ENCODE data around the gene KRTAP12-1. TPM values are rescaled to one million over a fixed set of nuclear protein-coding genes. Genes with fewer than 3 reads are reported as not detected.
"Not testable (repeated sequence)": the region's sequence is repeated elsewhere in the genome, so short reads cannot be mapped to it uniquely, and the experiment has no call there.

KRTAP12-1 gene
- total RNA-seq, 2 donors from 2014 or later = not detected

DNA sequence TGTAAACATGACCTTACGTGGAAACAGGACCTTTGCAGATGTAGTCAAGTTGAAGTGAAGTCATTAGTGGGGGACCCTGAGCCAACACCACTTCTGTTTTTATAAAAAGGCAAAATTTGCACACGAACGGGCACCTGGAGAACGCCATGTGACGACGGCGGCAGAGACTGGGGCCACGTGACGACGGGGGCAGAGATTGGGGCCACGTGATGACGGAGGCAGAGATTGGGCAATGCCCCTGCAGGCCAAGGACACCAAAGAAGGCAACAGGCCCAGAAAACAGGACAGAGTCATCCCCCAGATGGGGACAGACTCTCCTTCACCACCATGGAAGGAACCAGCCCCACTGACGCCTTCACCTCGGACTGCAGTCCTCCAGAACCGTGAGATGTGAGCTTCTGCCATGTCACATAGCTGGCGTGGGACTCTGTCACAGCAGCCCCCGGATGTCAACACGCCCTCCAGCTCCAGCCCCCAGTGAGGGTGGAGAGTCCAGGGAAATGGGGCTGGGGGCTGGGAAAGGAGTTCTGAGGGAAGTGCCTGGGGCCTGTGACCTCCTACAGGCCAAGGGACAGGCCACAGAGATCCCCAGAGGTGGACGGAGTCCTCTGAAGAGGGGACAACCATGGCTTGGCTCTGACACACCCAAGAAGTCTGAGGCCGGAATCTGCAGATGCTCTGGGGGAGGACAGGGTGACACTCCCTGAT, 31.5 kb downstream of the KRTAP12-1 start:
- TF ChIP-seq, protein P1, sequence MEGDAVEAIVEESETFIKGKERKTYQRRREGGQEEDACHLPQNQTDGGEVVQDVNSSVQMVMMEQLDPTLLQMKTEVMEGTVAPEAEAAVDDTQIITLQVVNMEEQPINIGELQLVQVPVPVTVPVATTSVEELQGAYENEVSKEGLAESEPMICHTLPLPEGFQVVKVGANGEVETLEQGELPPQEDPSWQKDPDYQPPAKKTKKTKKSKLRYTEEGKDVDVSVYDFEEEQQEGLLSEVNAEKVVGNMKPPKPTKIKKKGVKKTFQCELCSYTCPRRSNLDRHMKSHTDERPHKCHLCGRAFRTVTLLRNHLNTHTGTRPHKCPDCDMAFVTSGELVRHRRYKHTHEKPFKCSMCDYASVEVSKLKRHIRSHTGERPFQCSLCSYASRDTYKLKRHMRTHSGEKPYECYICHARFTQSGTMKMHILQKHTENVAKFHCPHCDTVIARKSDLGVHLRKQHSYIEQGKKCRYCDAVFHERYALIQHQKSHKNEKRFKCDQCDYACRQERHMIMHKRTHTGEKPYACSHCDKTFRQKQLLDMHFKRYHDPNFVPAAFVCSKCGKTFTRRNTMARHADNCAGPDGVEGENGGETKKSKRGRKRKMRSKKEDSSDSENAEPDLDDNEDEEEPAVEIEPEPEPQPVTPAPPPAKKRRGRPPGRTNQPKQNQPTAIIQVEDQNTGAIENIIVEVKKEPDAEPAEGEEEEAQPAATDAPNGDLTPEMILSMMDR (IDR thresholded peaks at IDR 0.05) = no peak
- TF ChIP-seq POLR2A (IDR thresholded peaks at IDR 0.05) = no peak
- H3K36me3 ChIP-seq (replicated peaks in 1 of 2; ENCODE audit: insufficient read depth in 1 of 2, low read depth in 2 of 2) = no peaks in the 10 kb centered on the region
- no peaks in the 10 kb centered on the region for H3K9me3 ChIP-seq
- no peak for DNase-seq
- no peak for ATAC-seq
- no peak overlapping the region for H3K4me3 ChIP-seq
- H3K27me3 ChIP-seq = no peaks in the 10 kb centered on the region
- no peaks in the 10 kb centered on the region for H3K4me1 ChIP-seq
- WGBS, 2 donors = 73 to 74% methylated on average over 19 to 20 of the region's 20 CpGs
- intact Hi-C loops (cut with DNase I) = no loop called here
- no peak overlapping the region for H3K27ac ChIP-seq

DNA sequence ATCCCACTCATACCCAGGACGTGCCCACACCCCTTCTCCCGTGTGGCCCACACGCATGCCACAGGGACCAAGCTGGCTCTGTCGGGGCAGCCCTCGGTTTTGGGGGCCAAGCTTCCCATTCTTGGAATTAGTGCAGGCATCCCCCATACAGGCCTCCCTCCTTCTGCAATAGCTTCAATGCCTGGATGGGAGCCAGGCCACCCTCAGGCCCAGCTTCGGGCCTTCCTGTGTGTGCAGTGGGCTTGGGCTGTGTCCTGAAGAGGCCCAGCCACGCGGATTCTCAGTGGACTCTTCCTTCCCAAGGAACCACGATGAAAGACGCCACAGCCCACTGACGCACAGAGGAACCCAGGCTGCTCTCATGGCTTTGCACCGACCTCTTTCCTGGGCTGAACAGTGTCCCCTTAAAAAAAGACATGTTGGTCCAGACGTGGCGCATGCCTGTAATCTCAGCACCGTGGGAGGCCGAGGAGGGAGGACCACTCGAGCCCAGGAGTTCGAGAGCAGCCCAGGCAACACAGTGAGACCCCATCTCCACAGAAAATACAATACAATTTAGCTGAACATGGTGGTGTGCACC, 32.4 kb downstream of the KRTAP12-1 start:
- ATAC-seq = no peak
- 72 to 81% methylated on average over 14 to 18 of the region's 18 CpGs for WGBS, 2 donors
- no peak for DNase-seq

DNA sequence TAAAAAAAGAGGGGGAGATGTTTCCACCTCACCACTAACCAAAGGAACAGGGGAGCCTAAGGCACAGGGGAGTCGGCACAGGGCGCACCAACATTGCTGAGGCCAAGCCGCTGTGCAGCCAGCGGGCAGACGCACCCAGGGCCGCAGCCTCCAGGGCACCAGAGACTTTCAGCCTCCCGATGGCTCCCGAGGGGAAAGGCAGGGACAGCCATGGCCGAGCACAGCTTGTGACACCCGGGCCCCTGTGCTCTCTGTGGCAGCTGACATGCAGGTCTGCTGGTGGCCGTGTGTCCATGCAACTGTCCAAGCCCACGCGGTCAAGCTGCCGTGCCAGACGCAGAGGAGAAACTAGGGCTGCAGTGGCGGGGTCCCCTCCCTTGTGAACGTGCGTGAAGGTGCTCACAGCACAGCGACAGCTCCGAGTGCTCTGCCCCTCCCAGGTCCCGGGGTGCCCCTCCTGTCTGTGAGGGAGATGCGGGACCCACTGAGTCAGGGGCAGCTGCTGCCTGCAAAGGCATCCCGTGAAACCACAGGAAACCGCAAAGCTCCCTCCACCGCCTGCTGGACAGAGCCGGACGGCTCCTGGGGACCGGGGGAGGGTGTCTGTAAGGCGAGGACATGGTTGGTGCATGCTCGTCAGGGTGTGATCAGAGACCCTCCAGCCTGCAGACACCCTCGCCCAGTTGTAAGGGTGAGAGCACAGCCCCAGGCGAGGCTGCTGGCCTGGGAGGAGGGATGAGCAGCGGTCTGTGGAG, 33.2 kb downstream of the KRTAP12-1 start:
- no peaks in the 10 kb centered on the region for H3K27me3 ChIP-seq
- DNase-seq (no peak), ATAC-seq (no peak)
- no peak for TF ChIP-seq POLR2A (IDR thresholded peaks at IDR 0.05)
- TF ChIP-seq, protein P1 (IDR thresholded peaks at IDR 0.05) = no peak
- intact Hi-C loops (cut with DNase I) = no loop called here
- H3K4me3 ChIP-seq = no peak overlapping the region
- no peaks in the 10 kb centered on the region for H3K9me3 ChIP-seq
- 63 to 70% methylated on average over 16 to 33 of the region's 33 CpGs for WGBS, 2 donors
- no peaks in the 10 kb centered on the region for H3K4me1 ChIP-seq
- H3K36me3 ChIP-seq (replicated peaks in 1 of 2; ENCODE audit: insufficient read depth in 1 of 2, low read depth in 2 of 2) = no peaks in the 10 kb centered on the region
- H3K27ac ChIP-seq = no peak overlapping the region

More for the DNA sequence above, 32.4 kb downstream of the KRTAP12-1 start:
- intact Hi-C loops (cut with DNase I) = no loop called here
- no peaks in the 10 kb centered on the region for H3K4me1 ChIP-seq
- no peak overlapping the region for H3K27ac ChIP-seq
- no peaks in the 10 kb centered on the region for H3K27me3 ChIP-seq
- H3K9me3 ChIP-seq = no peaks in the 10 kb centered on the region
- TF ChIP-seq POLR2A (IDR thresholded peaks at IDR 0.05) = no peak
- TF ChIP-seq, protein P1 (IDR thresholded peaks at IDR 0.05) = no peak
- H3K36me3 ChIP-seq (replicated peaks in 1 of 2; ENCODE audit: insufficient read depth in 1 of 2, low read depth in 2 of 2) = no peaks in the 10 kb centered on the region
- H3K4me3 ChIP-seq = no peak overlapping the region

DNA sequence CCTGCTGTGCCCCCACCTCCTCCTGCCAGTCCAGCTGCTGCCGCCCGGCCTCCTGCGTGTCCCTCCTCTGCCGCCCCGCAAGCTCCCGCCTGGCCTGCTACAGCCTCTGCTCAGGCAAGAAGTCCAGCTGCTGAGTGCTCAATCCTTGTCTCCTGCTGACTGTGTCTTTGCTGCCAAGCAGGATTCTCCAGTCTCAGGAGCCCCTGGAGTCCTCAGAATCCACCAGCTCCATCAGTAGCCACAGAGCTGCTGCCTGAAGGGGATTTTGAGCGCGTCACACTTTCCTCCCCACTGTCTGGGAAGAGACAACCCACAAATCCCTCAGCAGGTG, 34.8 kb downstream of the KRTAP12-1 start:
- intact Hi-C loops (cut with DNase I) = no loop called here
- Histone ChIP-seq H3K9me3 (no peaks in the 10 kb centered on the region), H3K36me3 (replicated peaks in 1 of 2; ENCODE audit: insufficient read depth in 1 of 2, low read depth in 2 of 2) (no peaks in the 10 kb centered on the region), H3K27me3 (no peaks in the 10 kb centered on the region), H3K4me3 (no peak overlapping the region), H3K27ac (no peak overlapping the region), H3K4me1 (no peaks in the 10 kb centered on the region)
- ATAC-seq = no peak
- DNase-seq = no peak
- WGBS, 2 donors = 37 to 38% methylated on average over 8 of the region's 8 CpGs
- TF ChIP-seq, protein P1 (IDR thresholded peaks at IDR 0.05) = no peak
- TF ChIP-seq POLR2A (IDR thresholded peaks at IDR 0.05) = no peak

DNA sequence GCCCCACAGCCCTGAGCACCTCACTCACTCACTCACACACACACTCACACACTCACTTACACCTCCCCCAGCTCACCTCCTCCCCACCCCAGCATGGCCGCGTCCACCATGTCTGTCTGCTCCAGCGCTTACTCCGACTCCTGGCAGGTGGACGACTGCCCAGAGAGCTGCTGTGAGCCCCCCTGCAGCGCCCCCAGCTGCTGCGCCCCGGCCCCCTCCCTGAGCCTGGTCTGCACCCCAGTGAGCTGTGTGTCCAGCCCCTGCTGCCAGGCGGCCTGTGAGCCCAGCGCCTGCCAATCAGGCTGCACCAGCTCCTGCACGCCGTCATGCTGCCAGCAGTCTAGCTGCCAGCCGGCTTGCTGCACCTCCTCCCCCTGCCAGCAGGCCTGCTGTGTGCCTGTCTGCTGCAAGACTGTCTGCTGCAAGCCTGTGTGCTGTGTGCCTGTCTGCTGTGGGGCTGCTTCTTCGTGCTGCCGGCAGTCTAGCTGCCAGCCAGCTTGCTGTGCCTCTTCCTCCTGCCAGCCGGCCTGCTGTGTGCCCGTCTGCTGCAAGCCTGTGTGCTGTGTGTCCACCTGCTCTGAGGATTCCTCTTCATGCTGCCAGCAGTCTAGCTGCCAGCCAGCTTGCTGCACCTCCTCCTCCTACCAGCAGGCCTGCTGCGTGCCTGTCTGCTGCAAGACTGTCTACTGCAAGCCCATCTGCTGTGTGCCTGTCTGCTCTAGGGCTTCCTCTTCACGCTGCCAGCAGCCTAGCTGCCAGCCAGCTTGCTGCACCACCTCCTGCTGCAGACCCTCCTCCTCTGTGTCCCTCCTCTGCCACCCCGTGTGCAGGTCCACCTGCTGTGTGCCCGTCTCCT, 35.4 kb downstream of the KRTAP12-1 start, which contains the start of gene KRTAP10-11:
KRTAP10-11 (plus strand) TSS at position 49 of the 856 bp plus-strand sequence; CDS start at position 94, 45 bp downstream.
- ATAC-seq; H3K27ac ChIP-seq; H3K4me1 ChIP-seq; H3K4me3 ChIP-seq; H3K36me3 ChIP-seq (replicated peaks in 1 of 2; ENCODE audit: insufficient read depth in 1 of 2, low read depth in 2 of 2); H3K27me3 ChIP-seq; H3K9me3 ChIP-seq; intact Hi-C loops (cut with DNase I); DNase-seq: not testable (repeated sequence)
- 57 to 59% methylated on average over 11 to 16 of the region's 21 CpGs for WGBS, 2 donors

Data from body of pancreas (tissue), 4 donors.